Brain pericyte (primary cell): Measurements from ENCODE around the gene CTDSPL.
"Not testable (repeated sequence)": the region's sequence is repeated elsewhere in the genome, so short reads cannot be mapped to it uniquely, and the experiment has no call there.

Experiments
- DNase-seq: peaks from one replicate; pipeline ENCODE4 v3.0.0-alpha.2; 2012; ENCODE audit warnings: low read depth, low spot score

The CTDSPL gene

DNA sequence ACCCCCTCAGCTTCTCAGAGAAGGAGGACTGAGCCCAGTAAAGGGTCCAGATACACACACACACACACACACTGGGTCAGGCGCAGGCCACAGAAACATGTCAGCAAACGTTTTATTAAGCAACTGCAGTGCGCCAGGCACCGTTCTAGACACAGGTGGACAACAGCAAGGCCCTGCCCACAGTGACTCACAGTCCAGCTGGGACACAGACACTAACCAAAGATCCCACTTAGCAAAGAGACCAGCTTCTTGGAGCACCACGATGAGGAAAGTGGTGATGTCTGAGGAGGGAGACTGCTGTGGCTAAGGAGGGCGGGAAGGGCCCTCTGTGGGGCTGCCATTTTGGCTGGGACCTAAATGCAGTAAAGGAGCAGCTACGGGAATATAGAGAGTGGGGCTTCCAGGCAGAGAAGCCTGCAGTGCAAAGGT is 126.1 kb downstream of the CTDSPL start:
- DNase-seq = no peak

DNA sequence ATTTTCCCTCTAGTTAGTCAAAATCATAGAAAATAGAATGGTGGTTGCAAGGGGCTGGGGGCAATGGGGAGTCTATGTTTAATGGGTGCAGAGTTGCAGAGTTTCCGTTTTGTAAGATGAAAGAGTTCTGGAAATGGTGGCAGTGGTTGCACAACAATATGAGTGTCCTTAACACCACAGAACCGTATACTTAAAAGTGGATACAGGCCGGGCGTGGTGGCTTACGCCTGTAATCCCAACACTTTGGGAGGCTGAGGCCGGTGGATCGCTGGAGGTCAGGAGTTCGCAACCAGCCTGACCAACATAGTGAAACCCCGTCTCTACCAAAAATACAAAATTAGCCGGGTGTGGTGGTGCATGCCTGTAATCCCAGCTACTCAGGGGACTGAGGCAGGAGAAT is 126.7 kb downstream of the CTDSPL start:
- not testable (repeated sequence) for DNase-seq

DNA sequence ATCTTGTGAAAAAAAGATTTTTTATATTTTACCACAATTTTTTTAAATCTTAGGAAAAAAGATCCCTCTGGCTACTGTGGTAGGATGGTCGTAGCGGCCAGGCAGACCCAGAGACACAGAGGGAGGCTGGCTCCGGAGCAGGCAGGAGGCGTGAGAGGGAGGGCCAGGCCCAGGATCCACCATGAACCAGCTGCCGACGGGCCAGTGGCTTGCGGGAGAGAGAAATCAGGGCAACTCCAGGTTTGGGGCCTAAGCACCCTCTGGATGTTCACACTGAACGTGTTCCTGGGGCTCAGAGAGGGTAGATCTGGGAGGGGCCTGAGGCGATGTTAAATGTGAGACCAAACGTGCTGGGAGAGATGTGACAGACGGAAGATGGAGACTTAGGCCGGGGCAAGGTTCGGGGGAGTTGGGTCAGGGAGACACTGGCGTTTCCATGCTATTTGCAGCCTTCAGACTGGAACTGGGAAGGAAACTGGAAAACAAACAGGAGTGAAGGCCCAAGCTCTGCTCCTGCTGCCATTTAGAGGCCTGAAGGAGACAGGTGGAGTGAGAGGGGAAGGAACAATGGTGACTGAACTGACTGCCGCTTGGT is 127.3 kb downstream of the CTDSPL start:
- no peak for DNase-seq

DNA sequence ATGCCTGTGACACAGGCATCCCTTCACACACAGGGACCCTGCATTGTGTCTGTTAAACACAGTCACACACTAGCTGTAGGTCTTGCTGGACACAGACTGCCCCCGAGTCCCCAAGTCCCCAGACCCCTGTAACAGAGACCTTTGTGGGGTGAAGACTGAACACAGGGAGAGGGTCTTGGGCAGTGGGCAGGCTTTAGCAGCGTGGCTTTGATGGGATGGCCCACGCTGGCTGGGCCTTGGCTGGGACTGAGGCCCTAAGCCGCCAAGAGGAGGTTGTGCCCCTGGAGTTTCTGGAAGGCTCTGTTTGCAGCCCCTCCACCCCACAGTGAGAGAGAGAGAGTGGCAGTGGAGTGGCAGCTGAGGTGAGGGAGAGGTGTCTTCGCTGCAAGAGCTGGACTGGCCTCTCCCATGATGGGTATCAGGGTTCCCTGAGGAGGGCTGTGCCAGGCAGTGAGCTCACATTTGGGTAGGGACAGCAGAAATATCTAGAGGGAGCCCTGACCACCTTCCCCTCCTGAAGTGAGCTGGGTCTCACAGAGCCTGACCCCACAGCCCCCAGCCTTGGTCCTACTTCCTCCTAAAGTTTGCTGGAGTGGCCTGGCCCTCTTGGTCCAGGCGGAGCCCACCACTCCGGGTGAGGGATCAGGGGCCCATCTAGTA is 128.3 kb downstream of the CTDSPL start:
- no peak for DNase-seq

DNA sequence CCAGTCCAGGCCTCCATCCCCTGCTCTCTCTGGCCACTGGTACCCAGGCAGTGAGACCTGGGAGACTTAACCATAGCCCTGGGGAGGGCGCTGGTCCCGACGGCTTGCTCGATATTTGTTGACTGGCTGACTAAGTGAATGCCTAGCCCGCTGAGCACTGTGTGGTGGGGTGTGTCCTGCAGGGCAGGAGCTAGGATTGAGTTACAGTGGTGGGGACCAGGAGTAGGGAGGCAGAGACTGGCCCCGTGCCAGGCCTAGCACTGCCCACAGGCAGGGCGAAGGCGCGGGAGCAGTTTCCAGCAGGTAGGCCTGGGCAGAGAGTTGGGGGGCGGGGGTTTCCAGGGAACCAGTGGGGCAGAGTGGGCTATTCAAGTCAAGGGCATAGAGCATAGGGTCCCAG is 128.8 kb downstream of the CTDSPL start, which contains the start of gene VILL:
Gene VILL (plus strand): TSS at position 260 of the 400 bp plus-strand sequence. CDS start 2,887 bp downstream, outside the sequence.
- no peak for DNase-seq

DNA sequence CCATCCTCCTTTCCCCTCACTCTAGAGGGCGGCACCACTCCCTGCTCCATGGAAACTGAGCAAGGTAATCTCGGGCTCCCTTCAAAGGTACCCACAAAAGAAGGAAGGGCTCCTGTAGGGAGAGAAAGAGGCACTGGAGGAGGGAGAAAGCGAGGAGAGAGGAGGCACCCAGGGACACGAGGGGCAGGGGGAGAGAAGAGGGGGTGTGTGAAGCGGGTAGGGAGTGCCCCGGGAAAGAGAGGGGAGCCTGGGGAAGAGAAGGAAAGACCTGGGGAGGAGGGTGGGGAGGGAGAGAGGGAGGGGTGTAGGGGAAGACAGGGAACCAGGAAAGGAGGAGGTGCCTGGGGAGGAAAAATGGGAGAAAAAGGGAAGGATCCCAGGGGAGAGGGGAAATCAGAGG is 129.4 kb downstream of the CTDSPL start:
- no peak for DNase-seq

DNA sequence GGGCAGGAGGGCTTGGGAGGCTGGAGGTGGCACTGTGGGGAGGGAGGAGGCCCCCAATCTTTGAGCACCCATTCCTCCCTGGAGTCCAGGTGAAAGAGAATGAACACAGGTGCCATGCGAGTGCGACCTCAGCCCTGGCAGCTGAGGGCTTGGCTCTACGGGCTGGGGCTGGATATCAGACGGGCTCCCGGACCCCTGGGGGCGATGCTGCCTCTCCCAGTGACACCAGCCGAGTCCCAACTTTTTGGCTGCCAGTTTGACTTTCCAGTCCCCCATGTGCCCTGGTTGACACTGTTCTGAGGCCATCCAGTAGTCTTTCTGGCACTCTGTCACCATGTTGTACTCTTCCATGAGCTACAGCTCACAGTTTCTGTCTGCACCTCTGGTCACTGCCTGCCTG is 130.1 kb downstream of the CTDSPL start:
- DNase-seq = no peak

DNA sequence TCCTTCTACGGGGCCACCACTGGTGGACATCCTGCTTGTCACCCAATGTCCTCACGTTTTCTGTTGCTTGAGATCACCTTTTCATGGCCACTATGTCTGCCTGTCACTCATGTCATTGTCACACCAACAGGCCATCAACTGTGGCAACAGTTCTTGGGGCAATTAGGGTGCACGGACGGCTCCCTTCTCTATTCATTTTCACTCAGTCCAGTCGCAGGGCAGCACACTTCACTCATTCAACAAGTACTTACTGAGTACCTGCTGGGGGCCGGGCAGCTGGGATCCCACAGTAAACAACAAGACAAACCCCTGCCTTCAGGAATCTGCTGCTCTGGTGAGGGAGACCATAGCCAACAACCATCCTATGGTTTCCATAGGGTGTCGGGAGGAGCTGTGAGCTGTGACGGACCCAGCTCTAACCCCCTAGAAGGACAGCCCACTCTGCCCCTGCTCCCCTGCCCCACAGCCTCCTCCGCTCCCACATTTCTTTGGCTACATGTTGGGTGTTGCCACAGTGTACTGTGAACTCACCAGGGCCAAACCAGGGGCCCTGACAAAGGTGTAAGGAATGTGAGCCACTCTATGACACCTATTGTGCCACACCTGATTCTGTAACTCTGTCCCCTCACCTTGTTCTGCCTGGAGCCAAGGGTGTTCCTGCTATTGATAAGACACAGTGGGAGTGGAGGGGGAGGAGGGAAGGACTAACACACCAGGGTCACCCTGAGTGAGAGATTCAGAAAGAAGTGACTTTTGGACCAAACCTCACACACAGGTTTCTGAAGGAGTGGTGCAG is 130.8 kb downstream of the CTDSPL start:
- no peak for DNase-seq

DNA sequence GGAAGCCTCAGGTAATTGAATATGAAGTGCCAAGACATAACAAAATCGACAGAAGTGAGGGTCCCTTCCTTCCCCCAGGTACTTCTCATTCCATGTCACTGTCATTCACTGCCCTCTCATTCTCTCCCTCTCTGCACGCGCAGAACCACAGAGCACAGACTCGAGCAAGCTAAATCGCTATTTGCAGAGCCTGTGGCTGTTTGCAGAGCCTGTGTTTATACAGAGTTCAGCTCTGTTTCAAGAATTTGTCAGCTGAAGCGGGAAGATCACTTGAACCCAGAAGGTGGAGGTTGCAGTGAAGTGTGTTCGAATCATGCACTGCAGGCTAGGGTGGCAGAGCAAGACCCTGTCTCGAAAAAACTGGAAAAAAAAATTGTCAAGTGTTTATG is 131.4 kb downstream of the CTDSPL start:
- no peak for DNase-seq

DNA sequence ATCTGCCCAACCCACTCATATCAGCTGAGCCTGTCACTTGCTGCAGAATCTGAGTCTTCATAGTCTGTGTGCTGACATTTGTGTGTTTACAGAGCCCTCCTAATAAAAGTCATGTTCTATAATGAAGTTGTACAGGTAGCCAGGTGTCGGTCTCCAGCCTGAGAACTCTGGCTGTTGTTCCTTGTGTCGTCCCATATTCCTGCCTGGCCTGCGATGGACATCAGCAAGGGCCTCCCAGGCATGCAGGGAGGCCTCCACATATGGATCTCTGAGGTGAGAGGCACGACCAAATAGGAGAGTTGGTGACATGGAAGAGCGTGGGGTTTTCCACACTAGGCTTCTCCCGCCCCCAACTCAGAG is 131.8 kb downstream of the CTDSPL start:
- no peak for DNase-seq

DNA sequence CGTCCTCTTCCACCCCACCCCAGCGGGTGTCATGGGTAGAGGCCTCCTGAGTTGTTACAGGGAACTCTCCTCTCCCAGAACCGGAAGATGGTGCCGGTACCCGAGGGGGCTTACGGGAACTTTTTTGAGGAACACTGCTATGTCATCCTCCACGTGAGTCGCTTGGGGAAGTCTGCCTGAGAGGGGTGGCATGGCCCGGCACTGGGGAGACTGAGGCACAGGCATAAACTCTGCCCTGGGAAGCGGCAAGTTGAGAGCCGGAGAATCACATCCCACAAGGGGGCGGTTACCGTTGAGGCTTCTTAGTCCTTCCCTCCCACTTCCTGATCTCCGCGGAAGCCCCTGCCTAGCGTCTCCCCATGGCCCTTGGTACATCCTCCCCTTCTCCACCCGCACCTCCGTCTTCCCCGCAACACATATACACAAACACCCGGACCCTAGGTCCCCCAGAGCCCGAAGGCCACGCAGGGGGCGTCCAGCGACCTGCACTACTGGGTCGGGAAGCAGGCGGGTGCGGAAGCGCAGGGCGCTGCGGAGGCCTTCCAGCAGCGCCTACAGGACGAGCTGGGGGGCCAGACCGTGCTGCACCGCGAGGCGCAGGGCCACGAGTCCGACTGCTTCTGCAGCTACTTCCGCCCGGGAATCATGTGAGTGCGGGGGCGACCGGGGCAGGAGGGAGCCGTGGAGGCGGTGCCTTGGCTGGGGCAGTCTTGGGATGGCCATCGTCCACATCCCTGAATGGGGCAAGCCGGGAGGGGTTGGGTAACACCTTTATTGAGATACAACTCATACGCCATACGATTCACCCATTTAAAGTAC is 132.3 kb downstream of the CTDSPL start:
- DNase-seq = no peak

DNA sequence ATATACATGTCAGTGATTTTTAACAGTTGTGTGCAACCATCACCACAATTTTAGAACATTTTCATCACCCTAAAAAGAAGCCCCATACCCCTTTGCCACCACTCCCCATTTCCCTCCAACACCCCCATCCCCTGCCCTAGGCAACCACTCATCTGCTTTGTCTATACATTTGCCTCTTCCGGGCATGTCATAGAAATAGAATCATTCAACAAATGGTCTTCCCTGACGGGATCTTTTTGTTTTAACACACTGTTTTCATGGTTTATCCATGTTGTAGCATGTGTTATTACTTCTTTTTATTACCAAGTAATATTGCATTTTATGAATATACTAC is 132.9 kb downstream of the CTDSPL start:
- DNase-seq = no peak

DNA sequence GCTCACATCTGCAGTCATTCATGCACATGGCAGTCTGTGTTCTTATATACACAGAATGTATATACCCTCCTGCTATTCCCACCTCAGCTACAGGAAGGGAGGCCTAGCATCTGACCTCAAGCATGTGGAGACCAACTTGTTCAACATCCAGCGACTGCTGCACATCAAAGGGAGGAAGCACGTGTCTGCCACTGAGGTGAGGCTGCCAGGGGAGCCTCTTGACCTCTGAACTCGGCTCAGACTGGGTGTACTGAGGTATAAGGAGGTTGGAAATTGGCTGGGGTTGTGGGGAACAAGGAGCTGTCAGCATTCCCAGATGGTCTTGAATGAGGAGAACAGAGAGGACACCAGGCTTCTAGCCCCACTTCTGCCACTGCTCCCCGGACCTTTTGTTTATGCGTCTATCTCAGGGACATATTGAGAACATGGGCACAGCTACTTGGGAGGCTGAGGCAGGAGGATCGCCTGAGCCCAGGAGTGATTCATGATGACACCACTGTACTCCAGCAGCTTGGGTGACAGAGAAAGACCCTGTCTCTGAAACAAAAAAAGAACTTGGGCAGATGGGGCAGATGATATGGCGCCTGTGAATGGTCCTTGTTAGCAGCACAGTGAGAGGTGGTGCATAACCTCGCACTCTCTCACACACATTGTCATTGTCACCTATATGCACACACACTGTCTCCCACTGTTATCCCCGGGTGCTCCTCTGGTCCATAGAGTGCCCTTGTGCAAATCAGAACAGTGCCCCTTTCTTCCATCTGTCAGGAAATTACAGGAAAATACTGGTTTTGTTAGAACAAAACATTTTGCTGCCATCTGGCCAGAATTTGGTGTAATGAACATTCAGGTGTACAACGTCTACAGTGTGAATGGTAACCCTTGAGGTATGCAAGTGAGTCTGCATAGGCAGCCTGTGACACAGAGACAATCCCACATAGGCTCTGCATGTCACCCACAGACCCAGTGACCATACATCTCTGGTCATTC is 134.3 kb downstream of the CTDSPL start:
- no peak for DNase-seq

DNA sequence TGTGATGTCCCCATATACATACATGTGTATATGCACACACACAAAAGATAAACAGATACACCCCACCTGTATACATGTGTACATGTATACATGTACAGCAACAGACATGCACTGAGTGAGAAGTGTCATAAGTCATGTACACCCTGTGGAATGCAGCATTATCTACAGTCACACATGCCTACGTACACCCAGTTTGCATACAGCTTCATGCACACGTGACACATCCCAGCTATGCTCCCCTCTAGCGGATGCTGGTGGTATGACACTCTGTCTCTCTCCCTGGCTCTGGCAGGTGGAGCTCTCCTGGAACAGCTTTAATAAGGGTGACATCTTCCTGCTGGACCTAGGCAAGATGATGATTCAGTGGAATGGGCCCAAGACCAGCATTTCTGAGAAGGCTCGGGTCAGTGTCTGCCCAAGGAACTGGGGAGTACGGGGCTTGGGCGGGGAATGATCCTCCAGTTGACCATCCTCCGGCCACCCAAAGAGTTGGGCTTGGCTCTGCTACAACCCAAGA is 135.2 kb downstream of the CTDSPL start:
- DNase-seq = no peak

DNA sequence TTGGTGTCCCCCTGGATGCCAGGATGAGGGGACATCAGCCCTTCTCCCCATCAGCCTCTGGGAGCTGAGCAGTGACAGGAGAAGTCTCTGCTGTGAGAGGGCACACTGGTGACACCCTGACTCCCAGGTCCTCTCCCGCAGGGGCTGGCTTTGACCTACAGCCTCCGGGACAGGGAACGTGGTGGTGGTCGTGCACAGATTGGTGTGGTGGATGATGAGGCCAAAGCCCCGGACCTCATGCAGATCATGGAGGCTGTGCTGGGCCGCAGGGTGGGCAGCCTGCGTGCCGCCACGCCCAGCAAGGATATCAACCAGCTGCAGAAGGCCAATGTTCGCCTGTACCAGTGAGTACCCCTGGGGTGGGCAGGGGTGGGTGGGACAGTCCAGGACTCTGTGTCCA is 135.7 kb downstream of the CTDSPL start:
- DNase-seq = no peak

DNA sequence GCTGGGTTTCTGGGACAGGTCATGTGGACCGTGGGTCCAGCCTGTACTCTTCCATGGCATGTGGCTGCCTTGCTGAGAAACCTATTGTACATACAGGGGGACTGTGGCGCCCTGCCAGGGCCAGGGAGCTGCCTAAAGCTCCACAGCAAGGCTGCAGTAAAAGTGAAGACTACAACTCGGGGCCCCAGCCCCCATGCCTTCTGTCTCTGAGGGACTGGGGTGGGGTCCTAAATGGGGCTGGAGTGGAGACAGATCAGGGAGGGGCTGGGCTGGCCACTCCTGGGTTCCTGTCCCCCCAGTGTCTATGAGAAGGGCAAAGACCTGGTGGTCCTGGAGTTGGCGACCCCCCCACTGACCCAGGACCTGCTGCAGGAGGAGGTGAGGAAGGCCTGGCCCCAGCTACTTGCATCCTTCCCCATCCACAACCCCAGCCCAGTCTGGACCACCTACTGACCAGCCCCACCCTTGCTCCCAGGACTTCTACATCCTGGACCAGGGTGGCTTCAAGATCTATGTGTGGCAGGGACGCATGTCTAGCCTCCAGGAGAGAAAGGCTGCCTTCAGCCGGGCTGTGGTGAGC is 136.2 kb downstream of the CTDSPL start:
- no peak for DNase-seq

DNA sequence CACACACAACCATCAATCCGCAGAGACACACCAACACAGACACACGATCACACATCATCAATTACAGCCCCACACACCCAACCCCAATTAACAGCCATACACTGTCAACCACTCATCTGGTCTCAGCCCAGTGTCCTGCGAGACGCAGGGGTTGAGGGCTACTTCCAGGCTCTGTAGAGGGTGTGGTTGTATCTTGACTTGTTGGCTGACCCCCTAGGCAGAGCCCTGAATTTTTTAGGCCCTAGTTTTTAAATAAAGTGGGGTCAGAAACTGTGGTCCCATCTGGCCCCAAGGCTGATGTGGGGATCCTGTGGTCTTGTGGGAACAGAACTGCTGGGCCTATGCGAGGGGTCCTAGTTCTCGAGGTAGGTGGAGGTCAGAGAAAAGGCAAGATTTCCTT is 138.2 kb downstream of the CTDSPL start:
- DNase-seq = no peak

DNA sequence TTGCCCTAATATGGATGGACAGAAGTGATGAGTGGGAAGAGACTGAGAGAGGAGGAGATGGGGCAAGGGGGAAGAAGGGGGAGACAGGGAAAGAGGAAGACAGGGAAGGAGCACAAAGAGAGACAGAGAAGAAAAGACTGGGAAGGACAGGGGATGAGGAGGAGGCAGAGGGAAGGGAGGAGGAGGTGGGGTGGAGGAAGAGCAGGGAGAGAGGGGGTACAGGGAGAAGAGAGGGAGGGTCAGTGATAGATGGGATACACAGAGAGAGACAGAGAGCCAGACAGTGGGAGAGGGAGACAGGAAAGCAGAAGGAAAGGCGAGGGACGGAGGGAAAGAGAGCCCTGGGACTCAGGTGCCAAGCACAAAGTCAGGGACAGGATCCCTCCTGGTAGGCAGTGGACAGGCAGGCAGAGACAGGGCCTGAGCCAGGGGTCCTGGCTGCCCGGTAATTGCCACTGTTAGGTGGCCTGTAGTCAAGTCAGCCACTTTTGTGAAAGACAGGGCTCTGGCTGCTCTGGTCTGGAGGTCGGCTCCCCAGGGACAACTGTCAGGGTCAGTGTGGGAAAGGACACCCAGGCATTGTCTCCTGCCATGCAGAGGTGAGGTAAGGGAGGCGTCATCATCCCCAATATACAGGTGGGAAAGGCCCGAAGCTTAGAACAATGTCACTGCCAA is 138.7 kb downstream of the CTDSPL start:
- DNase-seq = no peak

DNA sequence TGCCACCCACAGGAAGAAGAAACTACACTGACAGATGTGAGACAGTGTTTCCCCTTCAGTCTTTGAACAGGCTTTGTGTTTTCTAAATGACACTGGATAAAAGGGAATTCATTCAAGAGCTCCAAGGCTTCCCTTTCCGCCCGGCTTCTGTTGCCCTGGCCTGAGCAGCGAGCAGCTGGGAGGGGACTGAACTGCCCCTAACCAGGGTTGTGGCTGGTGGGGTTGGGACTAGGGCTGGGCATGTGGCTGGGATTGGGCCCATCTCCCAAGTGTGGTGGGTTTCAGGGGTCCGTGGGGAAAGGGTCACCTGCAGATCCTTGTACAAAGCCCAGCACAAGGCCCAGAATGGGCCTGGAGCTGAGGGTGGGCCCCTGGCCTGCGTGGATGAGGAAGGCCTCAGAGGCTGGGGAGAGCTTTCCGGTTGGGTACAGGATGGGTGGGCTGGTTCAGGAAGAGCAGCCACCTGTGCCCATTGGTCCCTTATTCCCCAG is 139.3 kb downstream of the CTDSPL start:
- no peak for DNase-seq
